Ovary (tissue), 3 donors: Measurements from ENCODE around the gene IQSEC1.

Experiments
- EP300 ChIP-seq: sonication (generic); formaldehyde crosslinking; IDR thresholded peaks from one replicate; pipeline ENCODE4 v1.6.1; 2017; ENCODE audit warnings: antibody characterized with exemption
- POLR2A ChIP-seq: fragments of 450-650 bp; IDR thresholded peaks from one replicate; pipeline ENCODE4 v1.6.1; 2017; ENCODE audit warnings: antibody characterized with exemption, mild to moderate bottlenecking, moderate library complexity
- TF ChIP-seq, protein P1 (sequence below), 3 donors: fragments of 450-650 bp in 2 of 3; fragments of 200-600 bp in 1 of 3; IDR thresholded peaks; one replicate each; pipeline versions ENCODE4 v1.5.1 to v1.8.0; 2016 to 2022; ENCODE audit warnings: antibody characterized with exemption in 3 of 3, mild to moderate bottlenecking in 1 of 3
- donor health status: DM: no; HTN: no; CAD: no.

DNA sequence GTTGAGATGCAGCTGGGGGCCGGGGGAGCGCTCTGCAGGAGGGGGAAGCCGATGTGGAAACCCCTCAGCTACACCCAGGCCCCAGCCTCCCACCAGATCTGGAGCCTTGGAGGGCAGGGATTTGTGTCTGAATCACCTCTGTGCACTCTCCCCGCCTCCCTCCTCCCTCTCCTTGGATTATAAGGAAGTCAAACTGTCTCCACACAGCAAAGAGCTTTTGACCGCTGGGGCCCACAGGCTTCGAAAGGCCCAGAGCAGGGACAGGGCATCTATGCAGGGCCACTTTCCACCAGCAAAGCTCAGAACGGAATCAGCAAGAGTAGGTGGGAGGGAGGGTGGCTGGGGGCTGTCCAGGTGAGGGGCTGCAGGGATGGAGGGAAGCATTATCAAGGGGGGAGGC lies 68.9 kb downstream of the IQSEC1 start:
- no peak for TF ChIP-seq POLR2A
- TF ChIP-seq, protein P1, sequence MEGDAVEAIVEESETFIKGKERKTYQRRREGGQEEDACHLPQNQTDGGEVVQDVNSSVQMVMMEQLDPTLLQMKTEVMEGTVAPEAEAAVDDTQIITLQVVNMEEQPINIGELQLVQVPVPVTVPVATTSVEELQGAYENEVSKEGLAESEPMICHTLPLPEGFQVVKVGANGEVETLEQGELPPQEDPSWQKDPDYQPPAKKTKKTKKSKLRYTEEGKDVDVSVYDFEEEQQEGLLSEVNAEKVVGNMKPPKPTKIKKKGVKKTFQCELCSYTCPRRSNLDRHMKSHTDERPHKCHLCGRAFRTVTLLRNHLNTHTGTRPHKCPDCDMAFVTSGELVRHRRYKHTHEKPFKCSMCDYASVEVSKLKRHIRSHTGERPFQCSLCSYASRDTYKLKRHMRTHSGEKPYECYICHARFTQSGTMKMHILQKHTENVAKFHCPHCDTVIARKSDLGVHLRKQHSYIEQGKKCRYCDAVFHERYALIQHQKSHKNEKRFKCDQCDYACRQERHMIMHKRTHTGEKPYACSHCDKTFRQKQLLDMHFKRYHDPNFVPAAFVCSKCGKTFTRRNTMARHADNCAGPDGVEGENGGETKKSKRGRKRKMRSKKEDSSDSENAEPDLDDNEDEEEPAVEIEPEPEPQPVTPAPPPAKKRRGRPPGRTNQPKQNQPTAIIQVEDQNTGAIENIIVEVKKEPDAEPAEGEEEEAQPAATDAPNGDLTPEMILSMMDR (IDR thresholded peaks at IDR 0.05), result no peak
- no peak for TF ChIP-seq EP300
